Measurements from ENCODE around the gene ARID3C. TPM values are rescaled to one million over a fixed set of nuclear protein-coding genes. Genes with fewer than 3 reads are reported as not detected.

Gene ARID3C
- total and polyA plus RNA-seq, 2 of the 8 experiments (the other 6 are each of a cell fraction or from before 2014, with no cell fraction given): 0.08 TPM; not detected in 1

DNA sequence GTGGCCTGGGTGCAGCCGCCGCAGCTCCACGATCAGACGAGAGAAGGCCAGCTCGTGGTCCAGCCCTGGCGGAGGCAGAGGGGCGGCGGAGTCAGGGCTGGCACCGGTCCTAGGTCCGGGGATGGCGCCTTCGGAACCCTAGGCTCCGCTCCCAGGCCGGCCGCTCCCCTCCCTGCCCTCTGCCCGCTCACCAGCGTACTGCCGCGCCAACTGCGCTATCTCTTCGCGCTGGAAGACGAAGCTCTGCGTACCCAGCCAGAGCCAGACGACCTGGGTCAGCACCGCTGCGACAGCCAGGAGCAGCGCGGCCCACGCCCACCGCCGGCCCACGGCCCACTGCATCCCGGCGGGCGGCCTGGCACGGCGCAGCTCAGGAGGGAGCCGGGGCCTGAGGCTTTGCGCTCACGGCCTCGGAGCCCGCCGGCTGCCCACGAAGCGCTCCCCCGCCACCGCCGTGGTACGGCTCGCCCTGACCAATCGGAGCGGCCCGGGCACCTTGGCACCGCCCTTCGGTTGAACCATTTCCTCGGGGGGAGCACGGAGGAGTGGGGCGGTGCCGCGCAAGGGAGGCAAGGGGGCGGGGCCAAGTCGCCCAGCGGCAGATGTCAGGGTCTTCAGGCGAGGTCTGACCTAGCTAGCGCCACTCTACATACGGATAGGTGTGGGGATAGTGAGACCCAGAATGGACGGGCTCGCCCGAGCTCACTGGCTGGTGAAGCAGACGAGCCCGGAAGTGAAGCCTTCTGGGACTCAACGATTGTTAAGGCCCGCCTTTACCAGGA lies 8.7 kb upstream of the ARID3C start, which contains the start of gene SIGMAR1 (continued):
- TF ChIP-seq RNF2 (IDR thresholded peaks at IDR 0.05; ENCODE audit: borderline replicate concordance, low read depth, low read length, missing control alignments, poor library complexity, severe bottlenecking): peak; percentile 27
- TF ChIP-seq GTF2F1 (IDR thresholded peaks at IDR 0.05; ENCODE audit: borderline replicate concordance, low read depth, low read length): 0 out of 2 replicates have a peak, but pooled peaks have one; percentile 21
- TF ChIP-seq CHD2 (IDR thresholded peaks at IDR 0.05; ENCODE audit: low read length): no peak
- no peak for TF ChIP-seq POU5F1 (IDR thresholded peaks at IDR 0.05; ENCODE audit: low read depth, low read length)
- TF ChIP-seq TBP (IDR thresholded peaks at IDR 0.05; ENCODE audit: low read depth, low read length): peak; percentile 58
- peak; percentile 78 for TF ChIP-seq CREB1 (IDR thresholded peaks at IDR 0.05)
- TF ChIP-seq CHD1 (IDR thresholded peaks at IDR 0.05; ENCODE audit: low read depth, low read length): peak; percentile 88; the same call in 1 of the 2 replicates
- TF ChIP-seq PHF8 (conservative IDR thresholded peaks at IDR 0.05; ENCODE audit: low read depth, low read length): peak; percentile 68
- peak; percentile 62 for TF ChIP-seq ASH2L (IDR thresholded peaks at IDR 0.05; ENCODE audit: low read length)
- TF ChIP-seq CTBP2 (IDR thresholded peaks at IDR 0.05; ENCODE audit: borderline replicate concordance, insufficient read depth, insufficient read length, low read length): peak; percentile 67
- peak; percentile 72; the same call in 1 of the 2 replicates for TF ChIP-seq SP1 (IDR thresholded peaks at IDR 0.05; ENCODE audit: low read depth, low read length)
- peak; percentile 44 for TF ChIP-seq TAF7 (optimal IDR thresholded peaks at IDR 0.05; ENCODE audit: borderline replicate concordance, low read depth, low read length)
- 0 out of 2 replicates have a peak, but pooled peaks have one; percentile 10 for TF ChIP-seq GABPA (IDR thresholded peaks at IDR 0.05; ENCODE audit: borderline replicate concordance, insufficient read depth, low read length)
- no peak; the same call in 1 of the 2 replicates for TF ChIP-seq BACH1 (IDR thresholded peaks at IDR 0.05; ENCODE audit: low read length)
- TF ChIP-seq, protein P1, sequence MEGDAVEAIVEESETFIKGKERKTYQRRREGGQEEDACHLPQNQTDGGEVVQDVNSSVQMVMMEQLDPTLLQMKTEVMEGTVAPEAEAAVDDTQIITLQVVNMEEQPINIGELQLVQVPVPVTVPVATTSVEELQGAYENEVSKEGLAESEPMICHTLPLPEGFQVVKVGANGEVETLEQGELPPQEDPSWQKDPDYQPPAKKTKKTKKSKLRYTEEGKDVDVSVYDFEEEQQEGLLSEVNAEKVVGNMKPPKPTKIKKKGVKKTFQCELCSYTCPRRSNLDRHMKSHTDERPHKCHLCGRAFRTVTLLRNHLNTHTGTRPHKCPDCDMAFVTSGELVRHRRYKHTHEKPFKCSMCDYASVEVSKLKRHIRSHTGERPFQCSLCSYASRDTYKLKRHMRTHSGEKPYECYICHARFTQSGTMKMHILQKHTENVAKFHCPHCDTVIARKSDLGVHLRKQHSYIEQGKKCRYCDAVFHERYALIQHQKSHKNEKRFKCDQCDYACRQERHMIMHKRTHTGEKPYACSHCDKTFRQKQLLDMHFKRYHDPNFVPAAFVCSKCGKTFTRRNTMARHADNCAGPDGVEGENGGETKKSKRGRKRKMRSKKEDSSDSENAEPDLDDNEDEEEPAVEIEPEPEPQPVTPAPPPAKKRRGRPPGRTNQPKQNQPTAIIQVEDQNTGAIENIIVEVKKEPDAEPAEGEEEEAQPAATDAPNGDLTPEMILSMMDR (IDR thresholded peaks at IDR 0.05; ENCODE audit: control extremely low read depth in 1 of 3, insufficient read depth in 1 of 3, low read depth in 1 of 3, low read length in 3 of 3): no peak
- TF ChIP-seq KDM4A (IDR thresholded peaks at IDR 0.05; ENCODE audit: low read depth, low read length, severe bottlenecking): peak; percentile 99
- peak; percentile 83; the same call in 1 of the 2 replicates for TF ChIP-seq SP4 (IDR thresholded peaks at IDR 0.05; ENCODE audit: low read length)
- no peak; the same call in 1 of the 2 replicates for TF ChIP-seq POLR2AphosphoS5 (IDR thresholded peaks at IDR 0.05; ENCODE audit: low read depth, low read length)
- TF ChIP-seq, protein P2, sequence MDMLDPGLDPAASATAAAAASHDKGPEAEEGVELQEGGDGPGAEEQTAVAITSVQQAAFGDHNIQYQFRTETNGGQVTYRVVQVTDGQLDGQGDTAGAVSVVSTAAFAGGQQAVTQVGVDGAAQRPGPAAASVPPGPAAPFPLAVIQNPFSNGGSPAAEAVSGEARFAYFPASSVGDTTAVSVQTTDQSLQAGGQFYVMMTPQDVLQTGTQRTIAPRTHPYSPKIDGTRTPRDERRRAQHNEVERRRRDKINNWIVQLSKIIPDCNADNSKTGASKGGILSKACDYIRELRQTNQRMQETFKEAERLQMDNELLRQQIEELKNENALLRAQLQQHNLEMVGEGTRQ (IDR thresholded peaks at IDR 0.05; ENCODE audit: low read length): no peak
- peak; percentile 84 for TF ChIP-seq JUND (IDR thresholded peaks at IDR 0.05; ENCODE audit: low read length)
